ENCODE data around the gene ERP44.
A peak's percentile ranks its signal among the peaks of the same experiment; 100 is the strongest.

The ERP44 gene

GRCh38 chr9:100058699-100059579, 39.9 kb downstream of the ERP44 start:
- FAIRE-seq, result peak; percentile 53
- DNase-seq (ENCODE audit: insufficient read length), result no peak
- TF ChIP-seq POLR2AphosphoS5 (IDR thresholded peaks at IDR 0.05; ENCODE audit: low read depth, low read length), result no peak
- no peak for TF ChIP-seq TAF1 (IDR thresholded peaks at IDR 0.05; ENCODE audit: borderline replicate concordance, low read depth, low read length)
- TF ChIP-seq POLR2A (IDR thresholded peaks at IDR 0.05; ENCODE audit: low read depth, low read length), result no peak

- DNase-seq (ENCODE audit: insufficient read length) (no peak), FAIRE-seq (no peak)
- TF ChIP-seq POLR2AphosphoS5 (IDR thresholded peaks at IDR 0.05; ENCODE audit: low read depth, low read length) (no peak), TAF1 (IDR thresholded peaks at IDR 0.05; ENCODE audit: borderline replicate concordance, low read depth, low read length) (no peak), POLR2A (IDR thresholded peaks at IDR 0.05; ENCODE audit: low read depth, low read length) (no peak)
Measured at GRCh38 chr9:100057624-100058023, 41.2 kb downstream of the ERP44 start.

GRCh38 chr9:100056561-100056960, 42.2 kb downstream of the ERP44 start:
- DNase-seq (ENCODE audit: insufficient read length) (no peak), FAIRE-seq (no peak)
- TF ChIP-seq POLR2A (IDR thresholded peaks at IDR 0.05; ENCODE audit: low read depth, low read length), result no peak
- no peak for TF ChIP-seq TAF1 (IDR thresholded peaks at IDR 0.05; ENCODE audit: borderline replicate concordance, low read depth, low read length)
- no peak for TF ChIP-seq POLR2AphosphoS5 (IDR thresholded peaks at IDR 0.05; ENCODE audit: low read depth, low read length)

- FAIRE-seq, result peak; percentile 42
- no peak for DNase-seq (ENCODE audit: insufficient read length)
- TF ChIP-seq POLR2A (IDR thresholded peaks at IDR 0.05; ENCODE audit: low read depth, low read length) (no peak), POLR2AphosphoS5 (IDR thresholded peaks at IDR 0.05; ENCODE audit: low read depth, low read length) (no peak), TAF1 (IDR thresholded peaks at IDR 0.05; ENCODE audit: borderline replicate concordance, low read depth, low read length) (no peak)
Measured at GRCh38 chr9:100052375-100052774, 46.4 kb downstream of the ERP44 start.

- DNase-seq (ENCODE audit: insufficient read length) (no peak), FAIRE-seq (no peak)
- TF ChIP-seq TAF1 (IDR thresholded peaks at IDR 0.05; ENCODE audit: borderline replicate concordance, low read depth, low read length), result no peak
- no peak for TF ChIP-seq POLR2A (IDR thresholded peaks at IDR 0.05; ENCODE audit: low read depth, low read length)
- no peak for TF ChIP-seq POLR2AphosphoS5 (IDR thresholded peaks at IDR 0.05; ENCODE audit: low read depth, low read length)
Measured at GRCh38 chr9:100049551-100049950, 49.2 kb downstream of the ERP44 start.

GRCh38 chr9:100038472-100038871, 60.3 kb downstream of the ERP44 start:
- DNase-seq (ENCODE audit: insufficient read length) (no peak), FAIRE-seq (no peak)
- TF ChIP-seq POLR2A (IDR thresholded peaks at IDR 0.05; ENCODE audit: low read depth, low read length) (no peak), TAF1 (IDR thresholded peaks at IDR 0.05; ENCODE audit: borderline replicate concordance, low read depth, low read length) (no peak), POLR2AphosphoS5 (IDR thresholded peaks at IDR 0.05; ENCODE audit: low read depth, low read length) (no peak)

GRCh38 chr9:100033877-100034551, 64.8 kb downstream of the ERP44 start:
- no peak for DNase-seq (ENCODE audit: insufficient read length)
- TF ChIP-seq POLR2A (IDR thresholded peaks at IDR 0.05; ENCODE audit: low read depth, low read length) (no peak), TAF1 (IDR thresholded peaks at IDR 0.05; ENCODE audit: borderline replicate concordance, low read depth, low read length) (no peak), POLR2AphosphoS5 (IDR thresholded peaks at IDR 0.05; ENCODE audit: low read depth, low read length) (no peak)
- no peak for FAIRE-seq

- FAIRE-seq (peak; percentile 88), DNase-seq (ENCODE audit: insufficient read length) (no peak)
- TF ChIP-seq TAF1 (IDR thresholded peaks at IDR 0.05; ENCODE audit: borderline replicate concordance, low read depth, low read length) (no peak), POLR2AphosphoS5 (IDR thresholded peaks at IDR 0.05; ENCODE audit: low read depth, low read length) (no peak), POLR2A (IDR thresholded peaks at IDR 0.05; ENCODE audit: low read depth, low read length) (no peak)
Measured at GRCh38 chr9:100030548-100030947, 68.3 kb downstream of the ERP44 start.

- TF ChIP-seq POLR2AphosphoS5 (IDR thresholded peaks at IDR 0.05; ENCODE audit: low read depth, low read length), result no peak
- FAIRE-seq (no peak), DNase-seq (ENCODE audit: insufficient read length) (no peak)
Measured at GRCh38 chr9:100029251-100029650, 69.5 kb downstream of the ERP44 start.

- TF ChIP-seq POLR2A (IDR thresholded peaks at IDR 0.05; ENCODE audit: low read depth, low read length) (no peak), POLR2AphosphoS5 (IDR thresholded peaks at IDR 0.05; ENCODE audit: low read depth, low read length) (no peak), TAF1 (IDR thresholded peaks at IDR 0.05; ENCODE audit: borderline replicate concordance, low read depth, low read length) (no peak)
- FAIRE-seq (peak; percentile 96), DNase-seq (ENCODE audit: insufficient read length) (peak; percentile 10)
Measured at GRCh38 chr9:100028201-100028784, 70.5 kb downstream of the ERP44 start.

GRCh38 chr9:100027543-100027942, 71.3 kb downstream of the ERP44 start:
- TF ChIP-seq TAF1 (IDR thresholded peaks at IDR 0.05; ENCODE audit: borderline replicate concordance, low read depth, low read length), result no peak
- no peak for TF ChIP-seq POLR2A (IDR thresholded peaks at IDR 0.05; ENCODE audit: low read depth, low read length)
- no peak for TF ChIP-seq POLR2AphosphoS5 (IDR thresholded peaks at IDR 0.05; ENCODE audit: low read depth, low read length)
- FAIRE-seq (no peak), DNase-seq (ENCODE audit: insufficient read length) (no peak)
